ENCODE measurements around the gene SEMA4A. TPM values are rescaled to one million over a fixed set of nuclear protein-coding genes. Genes with fewer than 3 reads are reported as not detected.

Gene SEMA4A
- total and polyA plus RNA-seq, 9 of the 15 experiments (the other 6 are each of a cell fraction or from before 2014, with no cell fraction given), result 0.04 to 1.7 (median 0.45) TPM

DNA sequence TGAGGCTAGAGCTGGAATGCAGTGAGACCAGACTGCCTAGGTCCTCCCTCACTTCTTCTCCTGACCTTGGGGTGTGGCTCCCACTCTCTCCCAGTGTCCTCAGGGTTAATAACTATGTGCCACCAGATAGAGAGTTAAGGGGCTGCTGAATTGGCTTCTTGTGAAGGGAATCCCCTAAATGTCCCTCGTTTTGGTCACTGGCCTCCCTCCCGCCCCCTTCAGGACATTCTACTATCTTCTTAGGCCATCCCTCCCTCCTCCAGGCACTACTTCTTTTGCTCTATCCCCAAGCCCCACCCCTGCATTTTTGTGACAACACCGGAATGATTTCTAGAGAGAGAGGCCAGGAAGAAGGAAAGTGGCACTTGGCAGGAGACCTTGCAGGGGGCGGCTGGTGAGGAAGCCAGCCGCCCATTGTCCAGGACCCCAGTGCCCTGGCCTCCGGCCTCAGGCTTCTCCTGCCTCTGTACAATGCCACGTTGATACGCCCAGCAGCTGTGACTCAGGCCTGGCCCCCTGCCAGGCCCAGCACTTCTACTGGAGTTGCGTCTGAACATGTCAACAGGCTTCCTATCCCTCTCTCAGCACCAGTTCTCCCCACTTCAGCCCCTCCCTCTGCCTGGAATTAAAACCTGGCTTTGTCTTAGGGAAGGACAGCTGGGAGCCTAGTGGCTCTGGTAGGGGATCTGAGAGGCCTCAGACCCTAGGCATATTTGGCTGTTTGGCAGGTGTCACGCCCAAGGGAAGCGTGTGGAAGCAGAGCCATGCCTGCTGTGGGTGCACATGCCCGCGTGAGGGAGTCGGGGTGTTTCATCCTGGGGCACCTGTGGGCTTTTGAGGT is 29.8 kb upstream of the SEMA4A start (continued):
- TF ChIP-seq, protein P1, sequence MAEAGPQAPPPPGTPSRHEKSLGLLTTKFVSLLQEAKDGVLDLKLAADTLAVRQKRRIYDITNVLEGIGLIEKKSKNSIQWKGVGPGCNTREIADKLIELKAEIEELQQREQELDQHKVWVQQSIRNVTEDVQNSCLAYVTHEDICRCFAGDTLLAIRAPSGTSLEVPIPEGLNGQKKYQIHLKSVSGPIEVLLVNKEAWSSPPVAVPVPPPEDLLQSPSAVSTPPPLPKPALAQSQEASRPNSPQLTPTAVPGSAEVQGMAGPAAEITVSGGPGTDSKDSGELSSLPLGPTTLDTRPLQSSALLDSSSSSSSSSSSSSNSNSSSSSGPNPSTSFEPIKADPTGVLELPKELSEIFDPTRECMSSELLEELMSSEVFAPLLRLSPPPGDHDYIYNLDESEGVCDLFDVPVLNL (CRISPR knock-in tag; IDR thresholded peaks at IDR 0.05; ENCODE audit: low read depth), result no peak
- TF ChIP-seq ZBTB8A (IDR thresholded peaks at IDR 0.05; ENCODE audit: partially characterized antibody) (no peak), ZBTB1 (CRISPR knock-in tag; IDR thresholded peaks at IDR 0.05; ENCODE audit: borderline replicate concordance, low read depth) (no peak), CEBPG (CRISPR knock-in tag; IDR thresholded peaks at IDR 0.05) (no peak), CEBPG (tag; conservative IDR thresholded peaks at IDR 0.05 in 1 of 2, IDR thresholded peaks at IDR 0.05 in 1 of 2) (no peak), NR4A1 (CRISPR knock-in tag; IDR thresholded peaks at IDR 0.05) (no peak), NR4A1 (tag; IDR thresholded peaks at IDR 0.05) (no peak), ZKSCAN8 (CRISPR knock-in tag; IDR thresholded peaks at IDR 0.05) (no peak), ARHGAP35 (IDR thresholded peaks at IDR 0.05; ENCODE audit: partially characterized antibody) (no peak), FOXK2 (conservative IDR thresholded peaks at IDR 0.05 in 1 of 2, IDR thresholded peaks at IDR 0.05 in 1 of 2; ENCODE audit: low read depth in 2 of 2) (peak; percentile 94 to 98), DNMT1 (IDR thresholded peaks at IDR 0.05) (no peak), RFX1 (IDR thresholded peaks at IDR 0.05) (no peak), BMI1 (IDR thresholded peaks at IDR 0.05; ENCODE audit: low read length) (no peak)
- TF ChIP-seq, protein P2, sequence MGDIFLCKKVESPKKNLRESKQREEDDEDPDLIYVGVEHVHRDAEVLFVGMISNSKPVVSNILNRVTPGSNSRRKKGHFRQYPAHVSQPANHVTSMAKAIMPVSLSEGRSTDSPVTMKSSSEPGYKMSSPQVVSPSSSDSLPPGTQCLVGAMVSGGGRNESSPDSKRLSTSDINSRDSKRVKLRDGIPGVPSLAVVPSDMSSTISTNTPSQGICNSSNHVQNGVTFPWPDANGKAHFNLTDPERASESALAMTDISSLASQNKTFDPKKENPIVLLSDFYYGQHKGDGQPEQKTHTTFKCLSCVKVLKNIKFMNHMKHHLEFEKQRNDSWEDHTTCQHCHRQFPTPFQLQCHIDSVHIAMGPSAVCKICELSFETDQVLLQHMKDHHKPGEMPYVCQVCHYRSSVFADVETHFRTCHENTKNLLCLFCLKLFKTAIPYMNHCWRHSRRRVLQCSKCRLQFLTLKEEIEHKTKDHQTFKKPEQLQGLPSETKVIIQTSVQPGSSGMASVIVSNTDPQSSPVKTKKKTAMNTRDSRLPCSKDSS (IDR thresholded peaks at IDR 0.05; ENCODE audit: low read depth, partially characterized antibody), result no peak
- TF ChIP-seq, protein P3, sequence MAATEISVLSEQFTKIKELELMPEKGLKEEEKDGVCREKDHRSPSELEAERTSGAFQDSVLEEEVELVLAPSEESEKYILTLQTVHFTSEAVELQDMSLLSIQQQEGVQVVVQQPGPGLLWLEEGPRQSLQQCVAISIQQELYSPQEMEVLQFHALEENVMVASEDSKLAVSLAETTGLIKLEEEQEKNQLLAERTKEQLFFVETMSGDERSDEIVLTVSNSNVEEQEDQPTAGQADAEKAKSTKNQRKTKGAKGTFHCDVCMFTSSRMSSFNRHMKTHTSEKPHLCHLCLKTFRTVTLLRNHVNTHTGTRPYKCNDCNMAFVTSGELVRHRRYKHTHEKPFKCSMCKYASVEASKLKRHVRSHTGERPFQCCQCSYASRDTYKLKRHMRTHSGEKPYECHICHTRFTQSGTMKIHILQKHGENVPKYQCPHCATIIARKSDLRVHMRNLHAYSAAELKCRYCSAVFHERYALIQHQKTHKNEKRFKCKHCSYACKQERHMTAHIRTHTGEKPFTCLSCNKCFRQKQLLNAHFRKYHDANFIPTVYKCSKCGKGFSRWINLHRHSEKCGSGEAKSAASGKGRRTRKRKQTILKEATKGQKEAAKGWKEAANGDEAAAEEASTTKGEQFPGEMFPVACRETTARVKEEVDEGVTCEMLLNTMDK (IDR thresholded peaks at IDR 0.05; ENCODE audit: borderline replicate concordance, insufficient read depth, low read depth, low read length, poor library complexity, severe bottlenecking), result no peak
- TF ChIP-seq, protein P4, sequence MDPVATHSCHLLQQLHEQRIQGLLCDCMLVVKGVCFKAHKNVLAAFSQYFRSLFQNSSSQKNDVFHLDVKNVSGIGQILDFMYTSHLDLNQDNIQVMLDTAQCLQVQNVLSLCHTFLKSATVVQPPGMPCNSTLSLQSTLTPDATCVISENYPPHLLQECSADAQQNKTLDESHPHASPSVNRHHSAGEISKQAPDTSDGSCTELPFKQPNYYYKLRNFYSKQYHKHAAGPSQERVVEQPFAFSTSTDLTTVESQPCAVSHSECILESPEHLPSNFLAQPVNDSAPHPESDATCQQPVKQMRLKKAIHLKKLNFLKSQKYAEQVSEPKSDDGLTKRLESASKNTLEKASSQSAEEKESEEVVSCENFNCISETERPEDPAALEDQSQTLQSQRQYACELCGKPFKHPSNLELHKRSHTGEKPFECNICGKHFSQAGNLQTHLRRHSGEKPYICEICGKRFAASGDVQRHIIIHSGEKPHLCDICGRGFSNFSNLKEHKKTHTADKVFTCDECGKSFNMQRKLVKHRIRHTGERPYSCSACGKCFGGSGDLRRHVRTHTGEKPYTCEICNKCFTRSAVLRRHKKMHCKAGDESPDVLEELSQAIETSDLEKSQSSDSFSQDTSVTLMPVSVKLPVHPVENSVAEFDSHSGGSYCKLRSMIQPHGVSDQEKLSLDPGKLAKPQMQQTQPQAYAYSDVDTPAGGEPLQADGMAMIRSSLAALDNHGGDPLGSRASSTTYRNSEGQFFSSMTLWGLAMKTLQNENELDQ (CRISPR knock-in tag; IDR thresholded peaks at IDR 0.05; ENCODE audit: borderline replicate concordance), result no peak
- TF ChIP-seq, protein P5, sequence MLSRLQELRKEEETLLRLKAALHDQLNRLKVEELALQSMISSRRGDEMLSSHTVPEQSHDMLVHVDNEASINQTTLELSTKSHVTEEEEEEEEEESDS (CRISPR knock-in tag; IDR thresholded peaks at IDR 0.05), result no peak
- TF ChIP-seq, protein P6, sequence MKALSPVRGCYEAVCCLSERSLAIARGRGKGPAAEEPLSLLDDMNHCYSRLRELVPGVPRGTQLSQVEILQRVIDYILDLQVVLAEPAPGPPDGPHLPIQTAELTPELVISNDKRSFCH (CRISPR knock-in tag; IDR thresholded peaks at IDR 0.05), result no peak
- TF ChIP-seq, protein P6 (tag; IDR thresholded peaks at IDR 0.05), result no peak
